C4-2B (cell line): ENCODE results near the gene DIDO1.

Source experiments
- CTCF ChIP-seq: fragments of 450-650 bp; conservative IDR thresholded peaks from 2 replicates; pipeline ENCODE4 v1.5.1; 2017; ENCODE audit warnings: mild to moderate bottlenecking
- ZFX ChIP-seq: fragments of 450-650 bp; IDR thresholded peaks from 2 replicates; pipeline ENCODE4 v1.6.1; 2017

- TF ChIP-seq CTCF (no peak), ZFX (no peak)
Measured at GRCh38 chr20:62894261-62894660, 32.0 kb downstream of the DIDO1 start.
